Ectodermal cell (in vitro differentiated cells): Measurements from ENCODE around the gene EHBP1.
"Not testable (repeated sequence)": the region's sequence is repeated elsewhere in the genome, so short reads cannot be mapped to it uniquely, and the experiment has no call there.

Source experiments
- H3K27ac ChIP-seq: 2 replicates; pipeline ENCODE4 v1.7.0; 2013; ENCODE audit warnings: mild to moderate bottlenecking, low read depth, low read length; ENCODE audit not compliant: insufficient read depth, poor library complexity, severe bottlenecking
- H3K27me3 ChIP-seq: 2 replicates; pipeline ENCODE4 v1.7.0; 2013; ENCODE audit warnings: mild to moderate bottlenecking, low read length; ENCODE audit not compliant: insufficient read depth, control insufficient read depth, poor library complexity, severe bottlenecking
- H3K36me3 ChIP-seq: one replicate; pipeline ENCODE4 v1.7.0; 2013; ENCODE audit warnings: low read length; ENCODE audit not compliant: control insufficient read depth, insufficient read depth
- H3K4me1 ChIP-seq: one replicate; pipeline ENCODE4 v1.7.0; 2013; ENCODE audit warnings: low read length; ENCODE audit not compliant: control insufficient read depth, insufficient read depth
- H3K4me3 ChIP-seq: 2 replicates; pipeline ENCODE4 v1.7.0; 2013; ENCODE audit warnings: low read depth, low read length, control low read depth; ENCODE audit not compliant: insufficient read depth
- H3K9me3 ChIP-seq: 2 replicates; pipeline ENCODE4 v1.7.0; 2013; ENCODE audit warnings: mild to moderate bottlenecking, low read length, moderate library complexity; ENCODE audit not compliant: control insufficient read depth
- WGBS, 2 experiments: methylation state at CpG; one replicate each; pipeline ENCODE4 v1.1.7; 2013; ENCODE audit warnings: missing lambda C conversion rate in 2 of 2; 5-methylcytosine and 5-hydroxymethylcytosine counted together

Gene EHBP1

GRCh38 chr2:62745891-62746481 lies 40.5 kb downstream of the EHBP1 start:
- Histone ChIP-seq H3K9me3 (no peaks in the 10 kb centered on the region), H3K27ac (no peak overlapping the region), H3K36me3 (no peaks in the 10 kb centered on the region), H3K27me3 (no peaks in the 10 kb centered on the region), H3K4me1 (no peaks in the 10 kb centered on the region), H3K4me3 (no peak overlapping the region)
- WGBS, 2 experiments = 90 to 92% methylated on average over 3 to 5 of the region's 5 CpGs

GRCh38 chr2:62747169-62747568 lies 41.7 kb downstream of the EHBP1 start:
- no peaks in the 10 kb centered on the region for H3K9me3 ChIP-seq
- 100% methylated on average over 2 of the region's 2 CpGs; no CpG with 5 or more reads in 1 of the 2 experiments for WGBS, 2 experiments
- no peak overlapping the region for H3K27ac ChIP-seq
- H3K4me3 ChIP-seq = no peak overlapping the region
- no peaks in the 10 kb centered on the region for H3K4me1 ChIP-seq
- no peaks in the 10 kb centered on the region for H3K27me3 ChIP-seq
- no peaks in the 10 kb centered on the region for H3K36me3 ChIP-seq

- H3K9me3 ChIP-seq = no peaks in the 10 kb centered on the region
- no peaks in the 10 kb centered on the region for H3K27me3 ChIP-seq
- H3K27ac ChIP-seq = no peak overlapping the region
- H3K36me3 ChIP-seq = no peaks in the 10 kb centered on the region
- H3K4me3 ChIP-seq = no peak overlapping the region
- no peaks in the 10 kb centered on the region for H3K4me1 ChIP-seq
- WGBS, 2 experiments = 91 to 98% methylated on average over 4 of the region's 4 CpGs
These were observed 42.4 kb downstream of the EHBP1 start for GRCh38 chr2:62747876-62748275.

GRCh38 chr2:62749111-62749510 lies 43.6 kb downstream of the EHBP1 start:
- H3K9me3 ChIP-seq, H3K27me3 ChIP-seq, H3K4me1 ChIP-seq, H3K27ac ChIP-seq, H3K4me3 ChIP-seq, H3K36me3 ChIP-seq: not testable (repeated sequence)
- 94 to 100% methylated on average over 1 of the region's 1 CpG for WGBS, 2 experiments

- Histone ChIP-seq H3K4me3 (no peak overlapping the region), H3K27ac (no peak overlapping the region), H3K4me1 (no peaks in the 10 kb centered on the region), H3K9me3 (no peaks in the 10 kb centered on the region), H3K36me3 (peaks cover 7% of the 10 kb centered on the region), H3K27me3 (no peaks in the 10 kb centered on the region)
- WGBS, 2 experiments = 88 to 98% methylated on average over 1 to 3 of the region's 3 CpGs
These were observed 51.5 kb downstream of the EHBP1 start for GRCh38 chr2:62757029-62757428.

- Histone ChIP-seq H3K4me1 (no peaks in the 10 kb centered on the region), H3K27me3 (no peaks in the 10 kb centered on the region), H3K9me3 (no peaks in the 10 kb centered on the region), H3K27ac (no peak overlapping the region), H3K36me3 (peaks cover 2% of the 10 kb centered on the region), H3K4me3 (no peak overlapping the region)
- WGBS, 2 experiments = 94% methylated on average over 2 of the region's 2 CpGs
These were observed 54.5 kb downstream of the EHBP1 start for GRCh38 chr2:62760026-62760425.

- WGBS, 2 experiments = 75 to 93% methylated on average over 2 of the region's 2 CpGs
- H3K4me1 ChIP-seq = no peaks in the 10 kb centered on the region
These were observed 55.0 kb downstream of the EHBP1 start for GRCh38 chr2:62760555-62760954.

GRCh38 chr2:62765619-62766376 lies 60.3 kb downstream of the EHBP1 start:
- no peaks in the 10 kb centered on the region for H3K9me3 ChIP-seq
- no peaks in the 10 kb centered on the region for H3K27me3 ChIP-seq
- no peak overlapping the region for H3K27ac ChIP-seq
- H3K4me1 ChIP-seq = no peaks in the 10 kb centered on the region
- no peak overlapping the region for H3K4me3 ChIP-seq
- H3K36me3 ChIP-seq = no peaks in the 10 kb centered on the region
- WGBS, 2 experiments = 88 to 99% methylated on average over 3 of the region's 3 CpGs

More at GRCh38 chr2:62760555-62760954, 55.0 kb downstream of the EHBP1 start:
- H3K4me3 ChIP-seq = no peak overlapping the region
- H3K27me3 ChIP-seq = no peaks in the 10 kb centered on the region
- no peak overlapping the region for H3K27ac ChIP-seq
- H3K36me3 ChIP-seq = no peaks in the 10 kb centered on the region
- no peaks in the 10 kb centered on the region for H3K9me3 ChIP-seq

GRCh38 chr2:62768615-62769014 lies 63.1 kb downstream of the EHBP1 start:
- Histone ChIP-seq H3K9me3 (no peaks in the 10 kb centered on the region), H3K4me1 (no peaks in the 10 kb centered on the region), H3K27ac (no peak overlapping the region), H3K36me3 (no peaks in the 10 kb centered on the region), H3K4me3 (no peak overlapping the region), H3K27me3 (no peaks in the 10 kb centered on the region)
- 99 to 100% methylated on average over 1 to 3 of the region's 3 CpGs for WGBS, 2 experiments

- WGBS, 2 experiments = 68 to 71% methylated on average over 4 of the region's 4 CpGs
These were observed 65.1 kb downstream of the EHBP1 start for GRCh38 chr2:62770629-62771028.

More at GRCh38 chr2:62770629-62771028, 65.1 kb downstream of the EHBP1 start:
- H3K4me3 ChIP-seq = no peak overlapping the region
- H3K27ac ChIP-seq = no peak overlapping the region
- H3K9me3 ChIP-seq = no peaks in the 10 kb centered on the region
- H3K36me3 ChIP-seq = no peaks in the 10 kb centered on the region
- no peaks in the 10 kb centered on the region for H3K4me1 ChIP-seq
- no peaks in the 10 kb centered on the region for H3K27me3 ChIP-seq
